ENCODE measurements around the gene KLK1.

The KLK1 gene

DNA sequence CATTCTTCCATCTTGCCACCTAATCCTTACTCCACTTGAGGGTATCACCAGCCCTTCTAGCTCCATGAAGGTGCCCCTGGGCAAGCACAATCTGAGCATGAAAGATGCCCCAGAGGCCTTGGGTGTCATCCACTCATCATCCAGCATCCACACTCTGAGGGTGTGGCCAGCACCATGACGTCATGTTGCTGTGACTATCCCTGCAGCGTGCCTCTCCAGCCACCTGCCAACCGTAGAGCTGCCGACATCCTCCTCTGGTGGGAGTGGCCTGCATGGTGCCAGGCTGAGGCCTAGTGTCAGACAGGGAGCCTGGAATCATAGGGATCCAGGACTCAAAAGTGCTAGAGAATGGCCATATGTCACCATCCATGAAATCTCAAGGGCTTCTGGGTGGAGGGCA lies 28.0 kb upstream of the KLK1 start:
- WGBS: 70% methylated on average over 4 of the region's 4 CpGs
- H3K9ac ChIP-seq (ENCODE audit: low read depth, low read length): no peak overlapping the region
- H3K36me3 ChIP-seq (ENCODE audit: insufficient read depth, low read length): no peaks in the 10 kb centered on the region
- 0 out of 2 replicates have a peak, but pooled peaks cover 10% of the 10 kb centered on the region for H3K9me3 ChIP-seq (ENCODE audit: insufficient read depth, low read depth, low read length)
- no peak overlapping the region for H3K4me3 ChIP-seq (ENCODE audit: low read length)
- no peaks in the 10 kb centered on the region for H3K27me3 ChIP-seq (ENCODE audit: insufficient read depth, low read length)
- H3K4me1 ChIP-seq (ENCODE audit: insufficient read depth, low read length): no peaks in the 10 kb centered on the region
- H3K27ac ChIP-seq (ENCODE audit: low read depth, low read length): no peak overlapping the region

DNA sequence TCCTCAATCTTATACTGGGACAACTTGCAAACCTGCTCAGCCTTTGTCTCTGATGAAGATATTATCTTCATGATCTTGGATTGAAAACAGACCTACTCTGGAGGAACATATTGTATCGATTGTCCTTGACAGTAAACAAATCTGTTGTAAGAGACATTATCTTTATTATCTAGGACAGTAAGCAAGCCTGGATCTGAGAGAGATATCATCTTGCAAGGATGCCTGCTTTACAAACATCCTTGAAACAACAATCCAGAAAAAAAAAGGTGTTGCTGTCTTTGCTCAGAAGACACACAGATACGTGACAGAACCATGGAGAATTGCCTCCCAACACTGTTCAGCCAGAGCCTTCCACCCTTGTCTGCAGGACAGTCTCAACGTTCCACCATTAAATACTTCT lies 27.2 kb upstream of the KLK1 start:
- H3K9ac ChIP-seq (ENCODE audit: low read depth, low read length): no peak overlapping the region
- H3K4me1 ChIP-seq (ENCODE audit: insufficient read depth, low read length): no peaks in the 10 kb centered on the region
- 70% methylated on average over 3 of the region's 3 CpGs for WGBS
- H3K4me3 ChIP-seq (ENCODE audit: low read length): no peak overlapping the region
- H3K9me3 ChIP-seq (ENCODE audit: insufficient read depth, low read depth, low read length): 0 out of 2 replicates have a peak, but pooled peaks cover 10% of the 10 kb centered on the region
- H3K36me3 ChIP-seq (ENCODE audit: insufficient read depth, low read length): no peaks in the 10 kb centered on the region
- no peaks in the 10 kb centered on the region for H3K27me3 ChIP-seq (ENCODE audit: insufficient read depth, low read length)
- H3K27ac ChIP-seq (ENCODE audit: low read depth, low read length): no peak overlapping the region

DNA sequence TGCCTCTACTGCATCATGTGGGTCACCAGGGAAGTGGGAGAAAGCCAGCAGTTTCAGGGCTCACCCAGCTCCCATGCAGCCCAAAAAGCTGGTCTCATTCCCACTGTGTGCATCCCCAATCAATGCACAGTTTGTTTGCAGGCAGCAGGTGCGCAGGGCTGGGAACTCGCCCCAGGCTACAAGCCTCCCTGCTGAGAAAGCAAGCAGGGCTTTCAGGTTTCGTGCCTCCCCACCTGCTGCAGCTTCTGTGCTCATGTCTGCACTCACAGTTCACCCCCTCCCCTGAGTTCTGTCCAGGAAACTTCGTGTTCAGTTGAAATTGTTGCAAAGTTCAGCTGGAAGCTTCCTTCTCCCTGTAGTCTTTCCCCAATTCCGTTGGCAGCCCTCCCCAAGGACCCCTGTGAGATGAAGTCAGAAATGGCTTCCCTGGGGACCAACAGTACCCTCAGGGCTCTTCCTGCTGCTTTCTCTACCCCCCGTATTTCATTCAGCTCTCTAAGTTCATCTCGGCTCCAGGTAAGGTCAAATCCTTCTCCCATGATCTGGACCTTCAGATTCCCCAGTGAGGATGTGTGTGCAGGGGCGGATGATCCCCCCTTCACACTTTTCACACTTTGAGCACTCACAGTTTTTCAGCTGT lies 20.8 kb upstream of the KLK1 start:
- H3K27me3 ChIP-seq (ENCODE audit: insufficient read depth, low read length): peaks cover 25% of the 10 kb centered on the region
- no peaks in the 10 kb centered on the region for H3K9me3 ChIP-seq (ENCODE audit: insufficient read depth, low read depth, low read length)
- no peak overlapping the region for H3K27ac ChIP-seq (ENCODE audit: low read depth, low read length)
- no peaks in the 10 kb centered on the region for H3K4me1 ChIP-seq (ENCODE audit: insufficient read depth, low read length)
- no peak overlapping the region for H3K4me3 ChIP-seq (ENCODE audit: low read length)
- H3K36me3 ChIP-seq (ENCODE audit: insufficient read depth, low read length): no peaks in the 10 kb centered on the region
- 35% methylated on average over 8 of the region's 8 CpGs for WGBS
- no peak overlapping the region for H3K9ac ChIP-seq (ENCODE audit: low read depth, low read length)

DNA sequence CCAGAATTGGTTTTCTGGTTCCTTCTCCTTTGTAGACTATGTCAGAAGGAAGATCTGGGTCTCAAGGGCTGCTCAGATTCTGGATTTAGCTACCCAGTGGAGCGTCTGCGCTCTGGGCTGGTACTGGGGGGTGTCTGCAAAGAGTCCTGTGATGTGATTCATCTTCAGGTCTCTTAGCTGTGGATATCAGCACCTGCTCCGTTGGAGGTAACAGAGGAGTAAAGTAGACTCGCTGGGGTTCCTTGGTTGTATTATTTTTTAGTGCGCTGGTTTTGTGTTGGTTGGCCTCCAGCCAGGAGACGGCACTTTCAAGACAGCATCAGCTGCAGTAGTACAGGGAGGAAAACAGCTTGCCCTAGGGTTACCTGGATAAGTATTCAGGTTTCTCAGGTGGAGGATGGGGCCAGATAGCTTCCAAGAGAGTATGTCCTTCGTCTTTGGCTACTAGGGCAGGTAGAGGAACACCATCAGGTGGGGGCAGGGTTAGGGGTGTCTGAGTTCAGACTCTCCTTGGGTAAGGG lies 20.2 kb upstream of the KLK1 start:
- H3K4me3 ChIP-seq (ENCODE audit: low read length): no peak overlapping the region
- 66% methylated on average over 7 of the region's 7 CpGs for WGBS
- no peak overlapping the region for H3K27ac ChIP-seq (ENCODE audit: low read depth, low read length)

DNA sequence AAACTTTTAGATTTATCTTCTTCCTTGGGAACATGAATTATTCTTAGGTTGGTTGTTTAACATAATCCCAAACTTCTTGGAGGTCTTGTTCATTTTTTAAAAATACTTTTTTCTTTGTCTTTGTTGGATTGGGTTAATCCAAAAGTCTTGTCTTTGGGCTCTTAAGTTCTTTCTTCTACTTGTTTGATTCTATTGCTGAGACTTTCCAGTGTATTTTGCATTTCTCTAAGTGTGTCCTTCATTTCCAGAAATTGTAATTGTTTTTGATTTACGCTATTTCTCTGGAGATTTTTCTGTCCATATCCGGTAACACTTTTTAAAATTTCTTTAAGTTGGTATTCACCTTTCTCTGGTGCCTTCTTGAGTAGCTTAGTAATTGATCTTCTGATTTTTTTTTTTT lies 19.6 kb upstream of the KLK1 start:
- Histone ChIP-seq H3K4me3 (ENCODE audit: low read length) (no peak overlapping the region), H3K9me3 (ENCODE audit: insufficient read depth, low read depth, low read length) (no peaks in the 10 kb centered on the region), H3K27ac (ENCODE audit: low read depth, low read length) (no peak overlapping the region), H3K27me3 (ENCODE audit: insufficient read depth, low read length) (peaks cover 25% of the 10 kb centered on the region), H3K9ac (ENCODE audit: low read depth, low read length) (no peak overlapping the region), H3K4me1 (ENCODE audit: insufficient read depth, low read length) (no peaks in the 10 kb centered on the region), H3K36me3 (ENCODE audit: insufficient read depth, low read length) (no peaks in the 10 kb centered on the region)
- WGBS: 100% methylated on average over 2 of the region's 2 CpGs

More for the DNA sequence above, 20.2 kb upstream of the KLK1 start:
- Histone ChIP-seq H3K4me1 (ENCODE audit: insufficient read depth, low read length) (no peaks in the 10 kb centered on the region), H3K9ac (ENCODE audit: low read depth, low read length) (no peak overlapping the region), H3K36me3 (ENCODE audit: insufficient read depth, low read length) (no peaks in the 10 kb centered on the region), H3K9me3 (ENCODE audit: insufficient read depth, low read depth, low read length) (no peaks in the 10 kb centered on the region), H3K27me3 (ENCODE audit: insufficient read depth, low read length) (peaks cover 25% of the 10 kb centered on the region)

DNA sequence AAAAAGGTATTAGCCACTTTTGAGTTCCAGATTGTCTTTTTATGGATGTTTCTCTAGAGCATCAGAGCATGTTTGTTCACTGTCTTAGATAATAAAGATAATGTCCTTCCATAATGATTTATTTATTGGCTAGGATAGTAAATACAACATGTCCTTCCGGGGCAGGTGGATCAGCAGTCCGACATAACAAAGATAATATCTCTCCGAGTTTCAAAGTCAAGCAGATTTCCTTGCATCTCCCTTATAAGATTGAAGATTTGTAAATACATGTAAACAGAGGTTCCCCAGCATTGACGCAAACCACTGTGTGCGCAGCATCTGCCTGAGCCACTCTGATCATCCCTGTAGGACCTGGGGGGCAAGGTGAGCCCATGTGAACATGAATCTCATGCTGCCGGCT lies 18.5 kb upstream of the KLK1 start:
- WGBS: 82% methylated on average over 4 of the region's 6 CpGs
- no peaks in the 10 kb centered on the region for H3K36me3 ChIP-seq (ENCODE audit: insufficient read depth, low read length)
- H3K27me3 ChIP-seq (ENCODE audit: insufficient read depth, low read length): peaks cover 29% of the 10 kb centered on the region
- no peak overlapping the region for H3K4me3 ChIP-seq (ENCODE audit: low read length)
- H3K4me1 ChIP-seq (ENCODE audit: insufficient read depth, low read length): no peaks in the 10 kb centered on the region
- no peak overlapping the region for H3K9ac ChIP-seq (ENCODE audit: low read depth, low read length)
- H3K9me3 ChIP-seq (ENCODE audit: insufficient read depth, low read depth, low read length): no peaks in the 10 kb centered on the region
- H3K27ac ChIP-seq (ENCODE audit: low read depth, low read length): no peak overlapping the region

DNA sequence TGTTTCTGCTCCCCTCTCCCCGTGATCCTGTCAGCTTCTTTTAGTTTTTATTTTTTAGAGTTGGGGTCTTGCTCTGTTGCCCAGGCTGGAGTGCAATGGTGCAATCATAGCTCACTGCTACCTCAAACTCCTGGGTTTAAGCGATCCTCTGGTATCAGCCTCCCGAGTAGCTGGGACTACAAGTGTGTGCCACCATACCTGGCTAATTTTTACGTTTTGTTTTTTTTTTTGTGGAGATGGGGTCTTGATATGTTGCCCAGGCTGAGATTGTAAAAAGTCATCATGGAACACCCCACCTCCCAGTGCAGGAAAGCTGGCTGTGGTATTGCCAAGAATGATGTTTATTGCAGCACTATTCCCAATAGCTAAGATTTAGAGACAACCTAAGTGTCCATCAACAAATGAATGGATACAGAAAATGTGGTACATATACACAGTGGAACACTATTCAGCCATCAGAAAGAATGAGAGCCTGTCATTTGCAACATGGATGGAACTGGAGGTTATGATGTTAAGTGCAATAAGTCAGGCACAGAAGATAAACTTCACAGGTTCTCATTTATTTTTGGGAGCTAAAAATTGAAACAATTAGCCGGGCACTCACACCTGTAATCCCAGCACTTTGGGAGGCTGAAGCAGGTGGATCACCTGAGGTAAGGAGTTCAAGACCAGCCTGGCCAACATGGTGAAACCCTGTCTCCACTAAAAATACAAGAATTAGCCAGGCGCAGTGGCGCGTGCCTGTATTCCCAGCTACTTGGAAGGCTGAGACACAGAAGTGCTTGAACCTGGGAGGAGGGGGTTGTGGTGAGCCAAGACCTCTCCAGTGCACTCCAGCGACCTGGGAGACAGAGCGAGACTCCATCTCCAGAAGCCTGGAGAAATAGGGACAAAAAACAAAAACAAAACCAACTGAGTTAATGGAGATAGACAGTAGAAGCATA lies 16.4 kb upstream of the KLK1 start:
- H3K36me3 ChIP-seq (ENCODE audit: insufficient read depth, low read length): no peaks in the 10 kb centered on the region
- H3K4me1 ChIP-seq (ENCODE audit: insufficient read depth, low read length): no peaks in the 10 kb centered on the region
- peaks cover 51% of the 10 kb centered on the region for H3K27me3 ChIP-seq (ENCODE audit: insufficient read depth, low read length)
- no peak overlapping the region for H3K27ac ChIP-seq (ENCODE audit: low read depth, low read length)
- WGBS: 70% methylated on average over 9 of the region's 10 CpGs
- H3K9ac ChIP-seq (ENCODE audit: low read depth, low read length): no peak overlapping the region
- H3K4me3 ChIP-seq (ENCODE audit: low read length): no peak overlapping the region
- no peaks in the 10 kb centered on the region for H3K9me3 ChIP-seq (ENCODE audit: insufficient read depth, low read depth, low read length)

DNA sequence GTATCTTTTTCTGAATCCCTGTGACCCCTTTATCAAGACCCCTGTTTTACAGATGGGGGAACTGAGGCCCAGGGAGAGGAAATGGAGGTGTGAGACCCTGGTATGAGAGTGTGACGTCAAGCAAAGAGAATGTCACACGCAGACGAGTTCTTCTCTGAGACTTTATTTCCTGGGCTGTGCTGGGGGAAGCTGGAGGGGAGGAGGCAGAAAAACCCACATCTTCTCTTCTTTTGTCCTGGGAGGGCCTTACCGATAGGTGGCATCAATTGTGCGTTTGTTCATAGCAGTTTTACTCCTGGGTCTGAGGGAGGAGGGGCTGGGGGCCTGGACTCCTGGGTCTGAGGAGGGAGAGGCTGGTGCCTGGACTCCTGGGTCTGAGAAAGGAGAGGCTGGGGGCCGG lies 14.7 kb upstream of the KLK1 start:
- Histone ChIP-seq H3K9me3 (ENCODE audit: insufficient read depth, low read depth, low read length) (no peaks in the 10 kb centered on the region), H3K4me1 (ENCODE audit: insufficient read depth, low read length) (no peaks in the 10 kb centered on the region), H3K36me3 (ENCODE audit: insufficient read depth, low read length) (no peaks in the 10 kb centered on the region), H3K27ac (ENCODE audit: low read depth, low read length) (no peak overlapping the region), H3K9ac (ENCODE audit: low read depth, low read length) (no peak overlapping the region), H3K27me3 (ENCODE audit: insufficient read depth, low read length) (peaks cover 45% of the 10 kb centered on the region), H3K4me3 (ENCODE audit: low read length) (no peak overlapping the region)
- WGBS: 24% methylated on average over 6 of the region's 6 CpGs

DNA sequence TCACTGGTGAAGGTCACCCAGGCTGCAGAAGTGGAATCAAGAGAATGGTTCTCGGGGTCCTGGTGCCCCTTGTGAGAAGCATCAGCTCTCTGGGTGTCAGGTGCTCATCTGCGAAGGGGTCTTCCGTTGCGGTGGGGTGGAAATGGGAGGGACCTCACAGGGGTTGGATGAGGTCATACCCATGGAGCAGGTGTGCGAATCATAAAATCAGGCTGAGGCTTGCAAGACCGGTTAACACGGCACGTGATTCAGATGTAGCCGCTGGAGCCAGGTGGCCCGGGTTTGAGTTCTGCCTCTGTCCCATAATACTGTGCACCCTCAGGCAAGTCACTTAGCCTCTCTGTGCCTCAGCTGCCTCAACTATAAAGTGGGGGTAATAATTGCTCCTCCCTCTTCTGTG lies 13.7 kb upstream of the KLK1 start:
- Histone ChIP-seq H3K4me1 (ENCODE audit: insufficient read depth, low read length) (no peaks in the 10 kb centered on the region), H3K4me3 (ENCODE audit: low read length) (no peak overlapping the region), H3K9me3 (ENCODE audit: insufficient read depth, low read depth, low read length) (no peaks in the 10 kb centered on the region), H3K27me3 (ENCODE audit: insufficient read depth, low read length) (peaks cover 45% of the 10 kb centered on the region), H3K36me3 (ENCODE audit: insufficient read depth, low read length) (no peaks in the 10 kb centered on the region), H3K27ac (ENCODE audit: low read depth, low read length) (no peak overlapping the region), H3K9ac (ENCODE audit: low read depth, low read length) (no peak overlapping the region)
- 90% methylated on average over 10 of the region's 10 CpGs for WGBS

DNA sequence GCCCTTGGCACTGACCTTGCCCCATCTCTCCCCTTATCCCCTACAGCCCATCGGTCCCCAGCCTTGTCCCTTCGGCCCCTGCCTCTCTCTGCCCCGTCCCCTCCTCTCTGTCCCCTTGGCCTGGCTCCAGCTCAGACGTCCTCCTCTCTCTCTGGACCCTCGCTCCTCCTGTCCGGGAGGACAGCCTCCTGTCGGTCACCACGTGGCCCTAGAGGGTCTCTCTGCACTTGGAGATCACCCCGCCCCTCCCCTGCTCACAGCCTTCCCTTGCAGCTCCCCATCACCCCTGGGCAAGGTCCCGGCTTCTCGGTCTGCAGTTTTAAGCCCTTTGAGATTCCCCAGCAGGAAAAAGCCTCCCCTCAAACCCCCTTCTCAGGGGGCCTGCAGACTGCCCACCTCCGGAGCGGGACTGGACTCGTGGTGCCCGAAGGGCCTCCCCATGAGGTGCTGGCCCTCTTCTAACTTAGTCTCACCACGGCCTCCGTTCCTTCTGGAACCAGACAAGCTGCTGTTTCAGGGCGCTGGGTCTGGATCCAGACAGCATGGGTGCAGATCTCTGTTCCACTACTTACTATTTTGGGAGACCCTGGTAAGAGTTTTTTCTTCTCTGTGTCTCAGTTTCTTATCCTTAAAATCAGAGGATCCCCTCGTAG lies 13.1 kb upstream of the KLK1 start:
- Histone ChIP-seq H3K4me3 (ENCODE audit: low read length) (peak overlapping the region; percentile 75; the same call in 1 of the 2 replicates), H3K36me3 (ENCODE audit: insufficient read depth, low read length) (no peaks in the 10 kb centered on the region), H3K9me3 (ENCODE audit: insufficient read depth, low read depth, low read length) (no peaks in the 10 kb centered on the region), H3K4me1 (ENCODE audit: insufficient read depth, low read length) (no peaks in the 10 kb centered on the region), H3K27me3 (ENCODE audit: insufficient read depth, low read length) (peaks cover 39% of the 10 kb centered on the region), H3K9ac (ENCODE audit: low read depth, low read length) (no peak overlapping the region; the same call in 1 of the 2 replicates), H3K27ac (ENCODE audit: low read depth, low read length) (no peak overlapping the region)
- 66% methylated on average over 19 of the region's 19 CpGs for WGBS
